ENCODE results near the gene TTLL5.

Gene TTLL5

GRCh38 chr14:75640876-75641275 is 20.2 kb upstream of the TTLL5 start:
- Histone ChIP-seq H3K4me3 (ENCODE audit: low read depth, low read length) (no peak overlapping the region), H3K79me2 (no peaks in the 10 kb centered on the region), H3K27ac (no peak overlapping the region), H2AFZ (no peak overlapping the region), H3K36me3 (ENCODE audit: control insufficient read depth, insufficient read depth, low read length) (no peaks in the 10 kb centered on the region), H3K4me2 (ENCODE audit: low read length) (no peak overlapping the region), H3K9me3 (ENCODE audit: control insufficient read depth, low read length) (no peaks in the 10 kb centered on the region), H3K9ac (no peak overlapping the region), H3K27me3 (ENCODE audit: control insufficient read depth, insufficient read depth, low read length) (no peaks in the 10 kb centered on the region), H3K4me1 (no peaks in the 10 kb centered on the region)
- TF ChIP-seq CTCF (IDR thresholded peaks at IDR 0.05): no peak

- H3K4me3 ChIP-seq (ENCODE audit: low read depth, low read length): no peak overlapping the region
- H2AFZ ChIP-seq: no peak overlapping the region
- no peak for TF ChIP-seq CTCF (IDR thresholded peaks at IDR 0.05)
- no peaks in the 10 kb centered on the region for H3K27me3 ChIP-seq (ENCODE audit: control insufficient read depth, insufficient read depth, low read length)
- peaks cover 5% of the 10 kb centered on the region for H3K4me1 ChIP-seq
- no peaks in the 10 kb centered on the region for H3K9me3 ChIP-seq (ENCODE audit: control insufficient read depth, low read length)
- H3K79me2 ChIP-seq: no peaks in the 10 kb centered on the region
- no peak overlapping the region for H3K27ac ChIP-seq
- H3K9ac ChIP-seq: no peak overlapping the region
- H3K36me3 ChIP-seq (ENCODE audit: control insufficient read depth, insufficient read depth, low read length): no peaks in the 10 kb centered on the region
- H3K4me2 ChIP-seq (ENCODE audit: low read length): no peak overlapping the region
Observed at GRCh38 chr14:75643985-75644384, 17.1 kb upstream of the TTLL5 start.

DNA sequence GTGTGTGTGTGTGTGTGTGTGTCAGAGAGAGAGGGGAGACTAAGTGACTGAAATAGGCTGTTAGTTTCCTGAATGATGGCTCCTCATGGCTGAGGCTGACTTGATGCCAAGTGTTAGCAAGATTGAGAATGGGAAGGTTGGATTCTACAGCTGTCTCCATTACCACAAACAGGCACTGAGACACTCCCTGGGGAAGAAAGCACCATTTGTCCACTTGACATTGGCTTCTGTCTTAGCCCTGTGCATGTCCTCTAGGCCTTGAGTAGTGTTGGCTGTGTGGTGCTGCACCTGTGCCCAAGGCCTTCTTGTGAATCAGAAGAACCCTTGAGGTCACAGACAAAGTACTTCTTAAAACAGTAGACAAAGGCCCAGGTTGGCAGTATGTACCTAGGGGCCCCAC is 16.0 kb upstream of the TTLL5 start:
- H3K4me3 ChIP-seq (ENCODE audit: low read depth, low read length): no peak overlapping the region
- H3K9ac ChIP-seq: no peak overlapping the region
- H3K79me2 ChIP-seq: no peaks in the 10 kb centered on the region
- no peaks in the 10 kb centered on the region for H3K36me3 ChIP-seq (ENCODE audit: control insufficient read depth, insufficient read depth, low read length)
- TF ChIP-seq CTCF (IDR thresholded peaks at IDR 0.05): no peak
- no peaks in the 10 kb centered on the region for H3K9me3 ChIP-seq (ENCODE audit: control insufficient read depth, low read length)
- no peak overlapping the region for H3K4me2 ChIP-seq (ENCODE audit: low read length)
- H3K27ac ChIP-seq: no peak overlapping the region
- no peak overlapping the region for H2AFZ ChIP-seq
- no peaks in the 10 kb centered on the region for H3K27me3 ChIP-seq (ENCODE audit: control insufficient read depth, insufficient read depth, low read length)
- H3K4me1 ChIP-seq: peaks cover 5% of the 10 kb centered on the region

GRCh38 chr14:75646762-75647161 is 14.3 kb upstream of the TTLL5 start:
- H3K9ac ChIP-seq: no peak overlapping the region
- H3K27me3 ChIP-seq (ENCODE audit: control insufficient read depth, insufficient read depth, low read length): no peaks in the 10 kb centered on the region
- no peak for TF ChIP-seq CTCF (IDR thresholded peaks at IDR 0.05)
- no peak overlapping the region for H2AFZ ChIP-seq
- H3K9me3 ChIP-seq (ENCODE audit: control insufficient read depth, low read length): no peaks in the 10 kb centered on the region
- peaks cover 5% of the 10 kb centered on the region for H3K4me1 ChIP-seq
- no peaks in the 10 kb centered on the region for H3K79me2 ChIP-seq
- H3K27ac ChIP-seq: no peak overlapping the region
- no peak overlapping the region for H3K4me2 ChIP-seq (ENCODE audit: low read length)
- H3K4me3 ChIP-seq (ENCODE audit: low read depth, low read length): no peak overlapping the region
- H3K36me3 ChIP-seq (ENCODE audit: control insufficient read depth, insufficient read depth, low read length): no peaks in the 10 kb centered on the region

- no peak for TF ChIP-seq CTCF (IDR thresholded peaks at IDR 0.05)
- Histone ChIP-seq H3K4me2 (ENCODE audit: low read length) (no peak overlapping the region), H3K4me3 (ENCODE audit: low read depth, low read length) (no peak overlapping the region), H3K27me3 (ENCODE audit: control insufficient read depth, insufficient read depth, low read length) (no peaks in the 10 kb centered on the region), H3K36me3 (ENCODE audit: control insufficient read depth, insufficient read depth, low read length) (no peaks in the 10 kb centered on the region), H3K9me3 (ENCODE audit: control insufficient read depth, low read length) (no peaks in the 10 kb centered on the region), H2AFZ (no peak overlapping the region), H3K4me1 (peaks cover 5% of the 10 kb centered on the region), H3K27ac (no peak overlapping the region), H3K9ac (no peak overlapping the region), H3K79me2 (no peaks in the 10 kb centered on the region)
Observed at GRCh38 chr14:75647640-75648039, 13.4 kb upstream of the TTLL5 start.

All from parathyroid adenoma (tissue), 2 donors.